ENCODE results near the gene CSNK1D. TPM values are rescaled to one million over a fixed set of nuclear protein-coding genes. Genes with fewer than 3 reads are reported as not detected.

The CSNK1D gene
- total RNA-seq, 1 donor from 2014 or later: 65.7 TPM

- no peak for ATAC-seq
These were observed 23.5 kb downstream of the CSNK1D start for GRCh38 chr17:82249896-82250581.

- no peak for ATAC-seq
These were observed 24.5 kb downstream of the CSNK1D start for GRCh38 chr17:82248815-82249674.

GRCh38 chr17:82247856-82248671 is 25.4 kb downstream of the CSNK1D start:
- no peak for ATAC-seq

- ATAC-seq: no peak
These were observed 26.2 kb downstream of the CSNK1D start for GRCh38 chr17:82247182-82247823.

- peak; percentile 80 for ATAC-seq
These were observed 26.9 kb downstream of the CSNK1D start for GRCh38 chr17:82246365-82247181.

GRCh38 chr17:82246040-82246364 is 27.5 kb downstream of the CSNK1D start:
- no peak for ATAC-seq

GRCh38 chr17:82245134-82246039 is 28.1 kb downstream of the CSNK1D start:
- no peak for ATAC-seq

- ATAC-seq: no peak
These were observed 28.9 kb downstream of the CSNK1D start for GRCh38 chr17:82244413-82245133.

- ATAC-seq: no peak
These were observed 29.7 kb downstream of the CSNK1D start for GRCh38 chr17:82243648-82244412.

- ATAC-seq: no peak
These were observed 30.4 kb downstream of the CSNK1D start for GRCh38 chr17:82242977-82243647.

GRCh38 chr17:82242698-82242976 is 30.9 kb downstream of the CSNK1D start:
- ATAC-seq: no peak

- ATAC-seq: peak; percentile 0
These were observed 31.4 kb downstream of the CSNK1D start for GRCh38 chr17:82241926-82242697.

GRCh38 chr17:82241183-82241925 is 32.1 kb downstream of the CSNK1D start:
- ATAC-seq: peak; percentile 14

- no peak for ATAC-seq
These were observed 32.9 kb downstream of the CSNK1D start for GRCh38 chr17:82240506-82241182.

GRCh38 chr17:82239926-82240505 is 33.5 kb downstream of the CSNK1D start:
- ATAC-seq: no peak

- no peak for ATAC-seq
These were observed 34.0 kb downstream of the CSNK1D start for GRCh38 chr17:82239401-82239925.
